Prostate gland (tissue), 2 donors: ENCODE results near the gene ATP7B. TPM values are rescaled to one million over a fixed set of nuclear protein-coding genes. Genes with fewer than 3 reads are reported as not detected.

Source experiments
- DNase-seq: peaks from one replicate; pipeline ENCODE4 v3.0.0-alpha.2; 2019; ENCODE audit warnings: low spot score
- H3K27ac ChIP-seq, 2 donors: fragments of 200-600 bp; sonication (generic); 2 replicates each; pipeline ENCODE4 v1.5.1; 2017 to 2019
- H3K27me3 ChIP-seq: fragments of 200-600 bp; sonication (generic); replicated peaks from 2 replicates; pipeline ENCODE4 v1.5.1; 2019; ENCODE audit not compliant: insufficient read depth
- H3K36me3 ChIP-seq, 2 donors: fragments of 200-600 bp; sonication (generic); 1 replicate in 1 of 2; 2 replicates in 1 of 2; pipeline versions ENCODE4 v1.5.1 to v1.8.1; 2017 to 2019
- H3K4me1 ChIP-seq: fragments of 200-600 bp; sonication (generic); replicated peaks from 2 replicates; pipeline ENCODE4 v1.5.1; 2019
- H3K4me3 ChIP-seq, 2 donors: fragments of 200-600 bp; sonication (generic); 2 replicates each; pipeline ENCODE4 v1.5.1; 2017 to 2019
- H3K9me3 ChIP-seq: fragments of 200-600 bp; sonication (generic); 2 replicates; pipeline ENCODE4 v1.5.1; 2017
- POLR2A ChIP-seq: fragments of 450-650 bp; IDR thresholded peaks from one replicate; pipeline ENCODE4 v1.6.1; 2016; ENCODE audit warnings: antibody characterized with exemption, mild to moderate bottlenecking
- POLR2AphosphoS5 ChIP-seq: sonication (generic); formaldehyde crosslinking; IDR thresholded peaks from one replicate; pipeline ENCODE4 v1.6.1; 2017; ENCODE audit warnings: antibody characterized with exemption
- WGBS: methylation state at CpG from one replicate; pipeline ENCODE4 v1.1.5; 2018; 5-methylcytosine and 5-hydroxymethylcytosine counted together
- intact Hi-C: fragments of 100-400 bp; cut with DNase I; formaldehyde crosslinking; loops from one replicate; pipeline ENCODE4 v1.14.2; 2022
- total RNA-seq, 2 donors: library from RNA; depleted of rRNA; stranded (reverse); fragments of >200 nt; gene quantifications; one replicate each; pipeline ENCODE4 v1.1.0, GENCODE V29; 2016
- TF ChIP-seq, protein P1 (sequence below), 4 experiments: fragments of 200-600 bp in 2 of 4; fragments of 450-650 bp in 2 of 4; sonication (generic) in 2 of 4; IDR thresholded peaks; 1 replicate in 3 of 4; 2 replicates in 1 of 4; pipeline ENCODE4 v1.5.1; 2016 to 2019; ENCODE audit warnings: antibody characterized with exemption in 4 of 4, mild to moderate bottlenecking in 2 of 4, moderate library complexity in 2 of 4

The ATP7B gene
- total RNA-seq, 2 donors from 2014 or later, result 6.2 to 8.2 TPM

DNA sequence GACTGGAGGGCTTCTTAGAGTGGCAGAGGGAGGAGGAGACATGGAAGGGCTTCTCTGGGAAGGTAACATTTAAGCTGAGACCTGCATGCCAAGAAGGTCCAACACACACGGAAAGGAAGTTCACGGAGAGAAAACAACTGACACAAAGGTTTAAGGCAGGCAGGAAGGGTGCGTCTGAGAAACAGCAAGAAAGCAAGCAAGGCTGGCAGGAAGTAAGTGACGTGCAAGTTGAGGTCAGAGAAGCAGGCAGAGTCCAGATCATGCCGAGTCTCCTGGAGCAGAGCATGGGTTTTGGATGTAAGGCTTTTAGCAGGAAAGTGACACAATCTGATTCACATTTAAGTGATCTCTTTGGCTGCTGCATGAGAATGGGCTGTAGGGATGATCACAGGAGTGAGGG lies 60.5 kb downstream of the ATP7B start:
- intact Hi-C loops, result no loop called here
- Histone ChIP-seq H3K27me3 (no peaks in the 10 kb centered on the region), H3K9me3 (no peaks in the 10 kb centered on the region), H3K4me1 (no peaks in the 10 kb centered on the region), H3K36me3 (no peaks in the 10 kb centered on the region), H3K27ac (no peak overlapping the region), H3K4me3 (no peak overlapping the region)
- WGBS, result 88% methylated on average over 5 of the region's 5 CpGs
- TF ChIP-seq POLR2A (no peak), POLR2AphosphoS5 (no peak)
- TF ChIP-seq, protein P1, sequence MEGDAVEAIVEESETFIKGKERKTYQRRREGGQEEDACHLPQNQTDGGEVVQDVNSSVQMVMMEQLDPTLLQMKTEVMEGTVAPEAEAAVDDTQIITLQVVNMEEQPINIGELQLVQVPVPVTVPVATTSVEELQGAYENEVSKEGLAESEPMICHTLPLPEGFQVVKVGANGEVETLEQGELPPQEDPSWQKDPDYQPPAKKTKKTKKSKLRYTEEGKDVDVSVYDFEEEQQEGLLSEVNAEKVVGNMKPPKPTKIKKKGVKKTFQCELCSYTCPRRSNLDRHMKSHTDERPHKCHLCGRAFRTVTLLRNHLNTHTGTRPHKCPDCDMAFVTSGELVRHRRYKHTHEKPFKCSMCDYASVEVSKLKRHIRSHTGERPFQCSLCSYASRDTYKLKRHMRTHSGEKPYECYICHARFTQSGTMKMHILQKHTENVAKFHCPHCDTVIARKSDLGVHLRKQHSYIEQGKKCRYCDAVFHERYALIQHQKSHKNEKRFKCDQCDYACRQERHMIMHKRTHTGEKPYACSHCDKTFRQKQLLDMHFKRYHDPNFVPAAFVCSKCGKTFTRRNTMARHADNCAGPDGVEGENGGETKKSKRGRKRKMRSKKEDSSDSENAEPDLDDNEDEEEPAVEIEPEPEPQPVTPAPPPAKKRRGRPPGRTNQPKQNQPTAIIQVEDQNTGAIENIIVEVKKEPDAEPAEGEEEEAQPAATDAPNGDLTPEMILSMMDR (IDR thresholded peaks at IDR 0.05), result no peak
- DNase-seq, result no peak

DNA sequence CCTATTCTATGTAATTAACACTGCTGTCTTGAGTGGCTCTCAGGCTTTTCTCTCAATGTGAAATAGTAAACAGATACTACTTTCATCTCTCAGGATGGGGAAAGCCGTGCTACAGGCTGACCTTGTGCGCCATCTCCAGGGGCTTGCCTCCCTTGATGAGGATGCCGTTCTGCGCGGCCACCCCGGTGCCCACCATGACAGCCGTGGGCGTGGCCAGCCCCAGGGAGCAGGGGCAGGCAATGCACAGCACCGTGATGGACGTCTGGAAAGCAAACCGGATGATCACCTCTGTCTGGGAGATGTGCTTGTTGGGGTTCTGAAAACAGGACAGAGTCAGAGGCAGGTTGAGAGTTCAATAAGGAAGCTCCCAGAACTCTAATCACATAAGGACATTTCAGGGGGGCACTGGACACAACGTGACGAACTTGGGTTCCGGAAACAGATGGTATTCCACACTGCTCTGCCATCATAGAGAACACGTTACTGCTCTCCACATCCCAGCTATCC lies 65.0 kb downstream of the ATP7B start:
- 95% methylated on average over 15 of the region's 15 CpGs for WGBS
- H3K27ac ChIP-seq, result no peak overlapping the region
- TF ChIP-seq POLR2AphosphoS5, result no peak
- TF ChIP-seq POLR2A, result no peak
- TF ChIP-seq, protein P1 (IDR thresholded peaks at IDR 0.05), result no peak
- H3K36me3 ChIP-seq, result no peaks in the 10 kb centered on the region
- intact Hi-C loops, result no loop called here
- H3K9me3 ChIP-seq, result no peaks in the 10 kb centered on the region
- H3K27me3 ChIP-seq, result no peaks in the 10 kb centered on the region
- no peak overlapping the region for H3K4me3 ChIP-seq
- no peaks in the 10 kb centered on the region for H3K4me1 ChIP-seq
- DNase-seq, result no peak

DNA sequence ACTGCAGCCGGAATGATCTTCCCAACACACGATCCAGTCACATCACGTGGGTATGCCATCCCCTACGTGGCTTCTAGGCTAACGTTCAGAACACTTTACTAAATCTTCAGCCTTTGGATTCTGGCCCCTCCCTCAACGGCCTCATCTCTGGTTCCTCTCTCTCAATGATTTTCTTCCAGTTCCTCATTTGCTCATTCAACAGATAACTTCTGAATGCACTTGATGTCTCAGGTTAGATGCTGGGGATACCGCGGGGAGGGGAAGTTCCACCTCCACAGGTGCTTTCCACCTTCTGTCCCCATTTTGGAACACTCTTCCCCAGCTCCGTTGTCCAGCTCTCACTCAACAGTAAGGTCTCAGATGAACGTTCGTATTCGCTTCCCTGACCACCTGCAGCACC lies 66.1 kb downstream of the ATP7B start:
- Histone ChIP-seq H3K27me3 (no peaks in the 10 kb centered on the region), H3K4me3 (no peak overlapping the region), H3K4me1 (no peaks in the 10 kb centered on the region), H3K36me3 (no peaks in the 10 kb centered on the region), H3K27ac (no peak overlapping the region), H3K9me3 (no peaks in the 10 kb centered on the region)
- DNase-seq, result no peak
- TF ChIP-seq POLR2AphosphoS5, result no peak
- TF ChIP-seq, protein P1 (IDR thresholded peaks at IDR 0.05), result no peak
- TF ChIP-seq POLR2A, result no peak
- intact Hi-C loops, result no loop called here
- WGBS, result 87% methylated on average over 12 of the region's 12 CpGs

DNA sequence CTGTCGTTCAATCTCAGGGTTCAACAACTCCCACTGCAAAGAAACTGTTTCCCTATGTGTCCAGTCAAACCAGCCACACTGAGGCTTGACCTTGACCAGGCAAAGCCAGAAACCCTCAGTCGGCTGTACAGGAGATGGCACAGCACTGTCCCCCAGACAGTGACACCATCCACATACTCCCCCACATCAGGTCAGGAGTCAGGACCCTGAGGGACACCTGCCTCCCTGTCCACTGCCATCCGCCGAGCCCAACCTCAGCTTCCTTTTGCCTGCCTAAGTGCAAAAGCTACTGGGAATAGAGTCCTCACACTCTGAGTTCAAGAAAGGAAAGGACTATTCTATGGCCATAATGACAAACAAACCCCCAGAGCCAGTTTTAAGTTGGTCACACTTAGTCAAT lies 66.8 kb downstream of the ATP7B start:
- WGBS, result 86% methylated on average over 4 of the region's 4 CpGs
- no peaks in the 10 kb centered on the region for H3K36me3 ChIP-seq
- intact Hi-C loops, result no loop called here

DNA sequence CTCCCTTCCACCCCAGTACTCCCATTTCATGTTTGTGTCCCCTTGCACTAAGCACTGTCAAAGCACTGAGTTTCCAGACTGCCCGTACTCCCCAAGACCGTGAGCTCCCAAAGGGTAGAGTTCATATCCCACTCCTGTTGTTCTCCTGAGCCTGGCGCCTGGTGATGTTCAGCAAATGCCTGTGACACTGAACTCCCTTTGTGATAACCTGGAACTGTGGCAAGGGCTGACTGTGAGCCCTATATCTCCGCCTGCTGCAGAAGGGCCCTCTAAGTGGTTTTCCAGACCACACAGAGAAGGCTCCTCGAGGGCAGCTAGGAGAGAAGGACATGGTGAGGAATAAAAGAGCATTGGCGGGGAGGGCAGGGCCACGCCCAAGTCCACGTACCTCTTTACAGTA lies 67.5 kb downstream of the ATP7B start:
- Histone ChIP-seq H3K4me3 (no peak overlapping the region), H3K27ac (no peak overlapping the region), H3K27me3 (no peaks in the 10 kb centered on the region), H3K9me3 (no peaks in the 10 kb centered on the region), H3K36me3 (no peaks in the 10 kb centered on the region), H3K4me1 (no peaks in the 10 kb centered on the region)
- WGBS, result 89% methylated on average over 8 of the region's 8 CpGs
- TF ChIP-seq, protein P1 (IDR thresholded peaks at IDR 0.05), result no peak
- TF ChIP-seq POLR2A (no peak), POLR2AphosphoS5 (no peak)
- DNase-seq, result no peak
- intact Hi-C loops, result no loop called here

More for the DNA sequence above, 66.8 kb downstream of the ATP7B start:
- H3K4me3 ChIP-seq, result no peak overlapping the region
- no peak for DNase-seq
- no peaks in the 10 kb centered on the region for H3K9me3 ChIP-seq
- H3K4me1 ChIP-seq, result no peaks in the 10 kb centered on the region
- H3K27ac ChIP-seq, result no peak overlapping the region
- TF ChIP-seq POLR2A (no peak), POLR2AphosphoS5 (no peak)
- TF ChIP-seq, protein P1 (IDR thresholded peaks at IDR 0.05), result no peak
- H3K27me3 ChIP-seq, result no peaks in the 10 kb centered on the region
